Left lung (tissue), 10 donors: ENCODE data around the gene DYNLT2B. TPM values are rescaled to one million over a fixed set of nuclear protein-coding genes. Genes with fewer than 3 reads are reported as not detected.
A peak's percentile ranks its signal among the peaks of the same experiment; 100 is the strongest.
"Not testable (repeated sequence)": the region's sequence is repeated elsewhere in the genome, so short reads cannot be mapped to it uniquely, and the experiment has no call there.

ENCODE experiments used
- ATAC-seq: fragments of 200-7000 bp; cut with Tn5 transposase; one replicate; pipeline ENCODE4 v1.9.1; 2020; ENCODE audit warnings: moderate library complexity
- DNase-seq, 4 donors: peaks; one replicate each; pipeline ENCODE4 v3.0.0-alpha.2; 2013 to 2020
- H3K27ac ChIP-seq, 2 donors: fragments of 200-600 bp; sonication (generic) in 1 of 2; one replicate each; pipeline versions ENCODE4 v1.5.0 to v1.8.0; 2020 to 2021
- H3K27me3 ChIP-seq, 2 donors: fragments of 200-600 bp; sonication (generic) in 1 of 2; one replicate each; pipeline versions ENCODE4 v1.5.0 to v1.8.0; 2020 to 2021
- H3K36me3 ChIP-seq, 2 donors: fragments of 200-600 bp; sonication (generic) in 1 of 2; one replicate each; pipeline versions ENCODE4 v1.5.0 to v1.8.0; 2020 to 2021
- H3K4me1 ChIP-seq, 2 donors: fragments of 200-600 bp; one replicate each; pipeline ENCODE4 v1.8.0; 2021
- H3K4me3 ChIP-seq, 2 donors: fragments of 200-600 bp; sonication (generic) in 1 of 2; one replicate each; pipeline versions ENCODE4 v1.5.0 to v1.8.0; 2020 to 2021; ENCODE audit warnings: mild to moderate bottlenecking in 1 of 2
- H3K9me3 ChIP-seq, 2 donors: fragments of 200-600 bp; sonication (generic) in 1 of 2; one replicate each; pipeline versions ENCODE4 v1.5.0 to v1.8.0; 2020 to 2021
- intact Hi-C, 2 donors: fragments of 100-400 bp; cut with DNase I; formaldehyde crosslinking; loops; one replicate each; pipeline versions ENCODE4 v1.11.2 to v1.14.2; 2022
- polyA plus RNA-seq, 6 donors: library from polyadenylated mRNA; unstranded; fragments of 120-200 nt; gene quantifications; one replicate each; pipeline ENCODE4 v1.2.1, GENCODE V29; 2013; ENCODE audit not compliant: insufficient read length in 6 of 6
- total RNA-seq, 2 donors: library from RNA; stranded (reverse); fragmentation: NEBNext Ultra II Directional; extraction: Animal tissue kit (Norgen Biotek cat#: 25700); gene quantifications; one replicate each; pipeline ENCODE4 v1.2.1, GENCODE V29; 2021
- TF ChIP-seq, protein P1 (sequence below), 2 donors: fragments of 200-600 bp; sonication (generic) in 1 of 2; IDR thresholded peaks; one replicate each; pipeline versions ENCODE4 v1.5.0 to v1.8.0; 2021; ENCODE audit warnings: antibody characterized with exemption in 2 of 2
- donor health status: DM: no; HTN: yes; CAD: no.
- donor health status: DM: no; HTN: no; CAD: no.

The DYNLT2B gene
- total and polyA plus RNA-seq, 8 donors, result 6.0 to 26.9 (median 25.7) TPM

DNA sequence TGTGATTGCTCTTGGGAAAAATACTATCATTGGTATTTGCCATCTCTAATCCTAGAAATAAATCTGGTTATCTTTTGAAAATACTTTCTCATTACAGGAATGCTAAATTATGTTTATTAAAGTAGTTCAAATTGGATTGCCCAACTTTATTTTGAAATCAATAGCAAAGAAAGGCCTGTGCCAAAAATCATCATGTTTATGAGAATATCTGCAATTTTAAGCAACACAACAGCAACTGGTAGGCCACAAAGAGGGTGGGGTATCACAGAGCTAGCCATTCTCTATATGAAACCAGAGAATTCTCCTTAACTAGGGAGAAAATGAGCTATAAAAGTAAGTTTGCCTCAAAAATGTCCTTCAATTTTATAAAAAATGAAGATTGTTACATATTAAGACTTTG lies 32.0 kb upstream of the DYNLT2B start:
- TF ChIP-seq, protein P1, sequence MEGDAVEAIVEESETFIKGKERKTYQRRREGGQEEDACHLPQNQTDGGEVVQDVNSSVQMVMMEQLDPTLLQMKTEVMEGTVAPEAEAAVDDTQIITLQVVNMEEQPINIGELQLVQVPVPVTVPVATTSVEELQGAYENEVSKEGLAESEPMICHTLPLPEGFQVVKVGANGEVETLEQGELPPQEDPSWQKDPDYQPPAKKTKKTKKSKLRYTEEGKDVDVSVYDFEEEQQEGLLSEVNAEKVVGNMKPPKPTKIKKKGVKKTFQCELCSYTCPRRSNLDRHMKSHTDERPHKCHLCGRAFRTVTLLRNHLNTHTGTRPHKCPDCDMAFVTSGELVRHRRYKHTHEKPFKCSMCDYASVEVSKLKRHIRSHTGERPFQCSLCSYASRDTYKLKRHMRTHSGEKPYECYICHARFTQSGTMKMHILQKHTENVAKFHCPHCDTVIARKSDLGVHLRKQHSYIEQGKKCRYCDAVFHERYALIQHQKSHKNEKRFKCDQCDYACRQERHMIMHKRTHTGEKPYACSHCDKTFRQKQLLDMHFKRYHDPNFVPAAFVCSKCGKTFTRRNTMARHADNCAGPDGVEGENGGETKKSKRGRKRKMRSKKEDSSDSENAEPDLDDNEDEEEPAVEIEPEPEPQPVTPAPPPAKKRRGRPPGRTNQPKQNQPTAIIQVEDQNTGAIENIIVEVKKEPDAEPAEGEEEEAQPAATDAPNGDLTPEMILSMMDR (IDR thresholded peaks at IDR 0.05), result no peak
- no peaks in the 10 kb centered on the region for H3K9me3 ChIP-seq
- no peak overlapping the region for H3K27ac ChIP-seq
- intact Hi-C loops, result no loop called here
- peaks cover 0 to 19% of the 10 kb centered on the region in 2 donors for H3K36me3 ChIP-seq
- H3K4me3 ChIP-seq, result no peak overlapping the region
- H3K4me1 ChIP-seq, result no peaks in the 10 kb centered on the region
- no peak for ATAC-seq
- peak in 2 of 4 donors; percentile 10 to 16 for DNase-seq
- H3K27me3 ChIP-seq, result no peaks in the 10 kb centered on the region

GRCh38 chr3:196348698-196349097 lies 30.7 kb upstream of the DYNLT2B start:
- H3K9me3 ChIP-seq, result no peaks in the 10 kb centered on the region
- no peak overlapping the region for H3K4me3 ChIP-seq
- DNase-seq (no peak), ATAC-seq (no peak)
- H3K36me3 ChIP-seq, result peaks cover 0 to 9% of the 10 kb centered on the region in 2 donors
- no peak overlapping the region for H3K27ac ChIP-seq
- intact Hi-C loops, result no loop called here
- H3K27me3 ChIP-seq, result no peaks in the 10 kb centered on the region
- peaks cover 0 to 3% of the 10 kb centered on the region in 2 donors for H3K4me1 ChIP-seq
- TF ChIP-seq, protein P1 (IDR thresholded peaks at IDR 0.05), result no peak

GRCh38 chr3:196344663-196345062 lies 26.6 kb upstream of the DYNLT2B start:
- H3K27ac ChIP-seq, result peak overlapping the region in 1 of 2 donors; percentile 49
- no peak overlapping the region for H3K4me3 ChIP-seq
- H3K36me3 ChIP-seq, result peaks cover 0 to 7% of the 10 kb centered on the region in 2 donors
- TF ChIP-seq, protein P1 (IDR thresholded peaks at IDR 0.05), result no peak
- ATAC-seq, result peak; percentile 48
- H3K9me3 ChIP-seq, result no peaks in the 10 kb centered on the region
- DNase-seq, result no peak
- peaks cover 0 to 3% of the 10 kb centered on the region in 2 donors for H3K4me1 ChIP-seq
- H3K27me3 ChIP-seq, result no peaks in the 10 kb centered on the region
- intact Hi-C loops, result no loop called here

- H3K27me3 ChIP-seq, ATAC-seq, DNase-seq, H3K36me3 ChIP-seq, H3K4me1 ChIP-seq, H3K4me3 ChIP-seq, H3K27ac ChIP-seq, H3K9me3 ChIP-seq, intact Hi-C loops: not testable (repeated sequence)
These were observed 25.9 kb upstream of the DYNLT2B start for GRCh38 chr3:196343917-196344316.

GRCh38 chr3:196341137-196341536 lies 23.1 kb upstream of the DYNLT2B start:
- Histone ChIP-seq H3K4me3 (no peak overlapping the region), H3K27me3 (peaks cover 0 to under 1% of the 10 kb centered on the region in 2 donors), H3K27ac (peak overlapping the region in 1 of 2 donors; percentile 48), H3K36me3 (no peaks in the 10 kb centered on the region), H3K4me1 (peaks cover 0 to 4% of the 10 kb centered on the region in 2 donors), H3K9me3 (no peaks in the 10 kb centered on the region)
- intact Hi-C loops, result no loop called here
- ATAC-seq (peak; percentile 56), DNase-seq (no peak)
- TF ChIP-seq, protein P1 (IDR thresholded peaks at IDR 0.05), result no peak

DNA sequence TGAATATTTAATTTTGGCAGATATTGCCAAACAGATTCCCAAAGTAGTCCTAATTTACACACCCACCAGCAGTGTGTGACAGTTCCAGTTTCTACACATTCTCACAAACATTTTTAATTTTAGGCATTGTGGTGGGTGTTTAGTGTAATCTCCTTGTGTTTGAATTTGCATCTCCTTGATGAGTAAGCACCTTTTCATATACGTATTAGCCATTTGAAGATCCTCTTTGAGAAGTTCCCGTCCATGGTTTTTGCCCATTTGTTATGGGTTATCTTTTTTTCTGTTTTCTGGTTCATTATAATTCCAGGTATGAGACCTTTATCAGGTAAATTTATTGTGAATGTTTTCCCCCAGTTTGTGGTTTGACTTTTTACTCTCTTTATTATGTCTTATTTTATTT lies 22.4 kb upstream of the DYNLT2B start:
- Histone ChIP-seq H3K27ac (peak overlapping the region in 1 of 2 donors; percentile 26), H3K36me3 (no peaks in the 10 kb centered on the region), H3K4me1 (peaks cover 0 to 9% of the 10 kb centered on the region in 2 donors), H3K4me3 (no peak overlapping the region), H3K9me3 (no peaks in the 10 kb centered on the region), H3K27me3 (peaks cover 0 to 7% of the 10 kb centered on the region in 2 donors)
- ATAC-seq (no peak), DNase-seq (no peak)
- intact Hi-C loops, result no loop called here
- TF ChIP-seq, protein P1 (IDR thresholded peaks at IDR 0.05), result no peak
